A673 (cell line): ENCODE measurements around the gene KLK5. TPM values are rescaled to one million over a fixed set of nuclear protein-coding genes. Genes with fewer than 3 reads are reported as not detected.

Source experiments
- BruUV-seq: library from RNA; stranded (reverse); fragments of 400-500 nt; replicated peaks from 2 replicates; lab custom pipeline; 2021; lab: Mats Ljungman, UMichigan
- CTCF ChIA-PET: fragments of 300-600 bp; sonication (Branson Sonifier 250); formaldehyde crosslinking; loops from one replicate; lab custom pipeline; 2022; ENCODE audit warnings: antibody characterized with exemption; lab: Charles Lee
- POLR2A ChIA-PET: fragments of 300-600 bp; sonication (Branson Sonifier 250); formaldehyde crosslinking; loops from one replicate; lab custom pipeline; 2022; ENCODE audit warnings: antibody characterized with exemption; ENCODE audit not compliant: low non-redundant PET; lab: Charles Lee
- DNase-seq: peaks from one replicate; pipeline ENCODE4 v3.0.0-alpha.2; 2015; ENCODE audit warnings: low spot score
- H3K27ac ChIP-seq: fragments of 200-600 bp; sonication (generic); 2 replicates; pipeline ENCODE4 v1.5.1; 2016; ENCODE audit warnings: mixed run types, low read depth, mild to moderate bottlenecking, mixed read lengths, antibody characterized with exemption, low read length; ENCODE audit not compliant: poor library complexity, severe bottlenecking
- H3K27me3 ChIP-seq: fragments of 200-600 bp; sonication (generic); replicated peaks from 2 replicates; pipeline ENCODE4 v1.6.1; 2017; ENCODE audit warnings: mixed run types, low read depth, mild to moderate bottlenecking, mixed read lengths, antibody characterized with exemption, low read length; ENCODE audit not compliant: insufficient read depth, poor library complexity
- H3K36me3 ChIP-seq: fragments of 200-600 bp; sonication (generic); 2 replicates; pipeline ENCODE4 v1.6.1; 2016; ENCODE audit warnings: mixed run types, mild to moderate bottlenecking, mixed read lengths, antibody characterized with exemption, low read length; ENCODE audit not compliant: insufficient read depth, poor library complexity, severe bottlenecking
- H3K4me1 ChIP-seq: fragments of 200-600 bp; sonication (generic); 2 replicates; pipeline ENCODE4 v1.6.1; 2017; ENCODE audit warnings: mixed run types, mild to moderate bottlenecking, mixed read lengths, antibody characterized with exemption, low read length; ENCODE audit not compliant: insufficient read depth, poor library complexity, severe bottlenecking
- H3K4me3 ChIP-seq: fragments of 200-600 bp; sonication (generic); 2 replicates; pipeline ENCODE4 v1.5.1; 2016; ENCODE audit warnings: low read depth, mixed run types, mild to moderate bottlenecking, mixed read lengths, low read length; ENCODE audit not compliant: poor library complexity, severe bottlenecking
- H3K9me3 ChIP-seq: fragments of 200-600 bp; sonication (generic); 2 replicates; pipeline ENCODE4 v1.6.1; 2016; ENCODE audit warnings: mixed run types, low read depth, mild to moderate bottlenecking, mixed read lengths, antibody characterized with exemption, low read length; ENCODE audit not compliant: poor library complexity, severe bottlenecking
- CTCF ChIP-seq: fragments of 300-800, 200-600 bp; sonication (generic); conservative IDR thresholded peaks from 2 replicates; pipeline ENCODE4 v1.5.1; 2017; ENCODE audit warnings: low read depth, mild to moderate bottlenecking, antibody characterized with exemption, low read length, moderate library complexity, mixed read lengths
- EZH2 ChIP-seq: fragments of 200-600 bp; sonication (generic); IDR thresholded peaks from 2 replicates; pipeline ENCODE4 v1.6.1; 2017; ENCODE audit warnings: borderline replicate concordance, low read depth, mild to moderate bottlenecking, mixed read lengths, antibody characterized with exemption, low read length; ENCODE audit not compliant: poor library complexity, severe bottlenecking
- intact Hi-C: fragments of 100-400 bp; cut with micrococcal nuclease; formaldehyde crosslinking; loops from one replicate; pipeline ENCODE4 v1.10.0; 2022; ENCODE audit not compliant: unreplicated experiment
- total RNA-seq: library from RNA; stranded (reverse); gene quantifications from 2 replicates; pipeline ENCODE4 v1.2.3, GENCODE V29; 2021

Gene KLK5
- total RNA-seq, 1 experiment from 2014 or later = not detected

- POLR2A ChIA-PET = no interaction called here
- BruUV-seq = no TSS peak
- intact Hi-C loops = no loop called here
These were observed 20.2 kb downstream of the KLK5 start for GRCh38 chr19:50932690-50933083.

GRCh38 chr19:50932018-50932689 is 20.7 kb downstream of the KLK5 start:
- Histone ChIP-seq H3K4me1 (no peaks in the 10 kb centered on the region), H3K27ac (no peak overlapping the region), H3K27me3 (peaks cover 3% of the 10 kb centered on the region), H3K4me3 (no peak overlapping the region), H3K36me3 (no peaks in the 10 kb centered on the region), H3K9me3 (no peaks in the 10 kb centered on the region)
- intact Hi-C loops = no loop called here
- TF ChIP-seq CTCF (no peak), EZH2 (no peak)
- no peak for DNase-seq
- CTCF ChIA-PET = interaction anchor here (0.7 kb wide), 1 partner anchor 297 kb away, joined by 5 read pairs; no protein-coding TSS in a partner anchor
- POLR2A ChIA-PET = no interaction called here
- BruUV-seq = no TSS peak

More at GRCh38 chr19:50932690-50933083, 20.2 kb downstream of the KLK5 start:
- CTCF ChIA-PET = interaction anchor here (0.7 kb wide), 1 partner anchor 298 kb away, joined by 5 read pairs; no protein-coding TSS in a partner anchor
- DNase-seq = no peak
- peaks cover 3% of the 10 kb centered on the region for H3K27me3 ChIP-seq
- no peak for TF ChIP-seq CTCF
- no peak for TF ChIP-seq EZH2
- no peak overlapping the region for H3K4me3 ChIP-seq
- H3K36me3 ChIP-seq = no peaks in the 10 kb centered on the region
- H3K27ac ChIP-seq = no peak overlapping the region
- no peaks in the 10 kb centered on the region for H3K9me3 ChIP-seq
- H3K4me1 ChIP-seq = no peaks in the 10 kb centered on the region

- Histone ChIP-seq H3K4me3 (no peak overlapping the region), H3K27ac (no peak overlapping the region), H3K4me1 (no peaks in the 10 kb centered on the region), H3K36me3 (no peaks in the 10 kb centered on the region), H3K27me3 (peaks cover 3% of the 10 kb centered on the region), H3K9me3 (no peaks in the 10 kb centered on the region)
- ChIA-PET CTCF (interaction anchor here (0.7 to 0.9 kb wide), 2 partner anchors 59 to 162 kb away, joined by 3 to 6 read pairs; no protein-coding TSS in a partner anchor), POLR2A (no interaction called here)
- no TSS peak for BruUV-seq
- intact Hi-C loops = loop anchor here (2.0 kb wide), 1 partner anchor 86 kb away; no protein-coding TSS in a partner anchor
- TF ChIP-seq EZH2 = no peak
- no peak for TF ChIP-seq CTCF
- DNase-seq = no peak
These were observed 21.8 kb downstream of the KLK5 start for GRCh38 chr19:50931023-50931422.
